Neural progenitor cell (in vitro differentiated cells): ENCODE data around the gene BCOR.

Experiments used
- EZH2phosphoT487 ChIP-seq: fragments of 200-600 bp; sonication (generic); IDR thresholded peaks from 2 replicates; pipeline ENCODE4 v1.6.1; 2017; ENCODE audit warnings: antibody characterized with exemption
- TF ChIP-seq, protein P1 (sequence below): fragments of 200-600 bp; sonication (generic); IDR thresholded peaks from 2 replicates; pipeline ENCODE4 v1.5.1; 2017; ENCODE audit warnings: antibody characterized with exemption, mild to moderate bottlenecking

- no peak for TF ChIP-seq EZH2phosphoT487
- TF ChIP-seq, protein P1, sequence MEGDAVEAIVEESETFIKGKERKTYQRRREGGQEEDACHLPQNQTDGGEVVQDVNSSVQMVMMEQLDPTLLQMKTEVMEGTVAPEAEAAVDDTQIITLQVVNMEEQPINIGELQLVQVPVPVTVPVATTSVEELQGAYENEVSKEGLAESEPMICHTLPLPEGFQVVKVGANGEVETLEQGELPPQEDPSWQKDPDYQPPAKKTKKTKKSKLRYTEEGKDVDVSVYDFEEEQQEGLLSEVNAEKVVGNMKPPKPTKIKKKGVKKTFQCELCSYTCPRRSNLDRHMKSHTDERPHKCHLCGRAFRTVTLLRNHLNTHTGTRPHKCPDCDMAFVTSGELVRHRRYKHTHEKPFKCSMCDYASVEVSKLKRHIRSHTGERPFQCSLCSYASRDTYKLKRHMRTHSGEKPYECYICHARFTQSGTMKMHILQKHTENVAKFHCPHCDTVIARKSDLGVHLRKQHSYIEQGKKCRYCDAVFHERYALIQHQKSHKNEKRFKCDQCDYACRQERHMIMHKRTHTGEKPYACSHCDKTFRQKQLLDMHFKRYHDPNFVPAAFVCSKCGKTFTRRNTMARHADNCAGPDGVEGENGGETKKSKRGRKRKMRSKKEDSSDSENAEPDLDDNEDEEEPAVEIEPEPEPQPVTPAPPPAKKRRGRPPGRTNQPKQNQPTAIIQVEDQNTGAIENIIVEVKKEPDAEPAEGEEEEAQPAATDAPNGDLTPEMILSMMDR: no peak
Measured at GRCh38 chrX:40085102-40085551, 12.6 kb downstream of the BCOR start.
